Lower leg skin (tissue), 4 donors: Measurements from ENCODE around the gene KHDC4. TPM values are rescaled to one million over a fixed set of nuclear protein-coding genes. Genes with fewer than 3 reads are reported as not detected.
"Not testable (repeated sequence)": the region's sequence is repeated elsewhere in the genome, so short reads cannot be mapped to it uniquely, and the experiment has no call there.

Experiments
- DNase-seq, 2 donors: peaks; one replicate each; pipeline ENCODE4 v3.0.0-alpha.2; 2019; ENCODE audit warnings: low spot score in 2 of 2
- H3K4me3 ChIP-seq: fragments of 200-600 bp; sonication (generic); 2 replicates; pipeline ENCODE4 v1.5.1; 2017; ENCODE audit warnings: mild to moderate bottlenecking, low read depth; ENCODE audit not compliant: poor library complexity, severe bottlenecking
- CTCF ChIP-seq, 3 donors: fragments of 450-650 bp; IDR thresholded peaks; one replicate each; pipeline ENCODE4 v1.5.1; 2016; ENCODE audit warnings: antibody characterized with exemption in 3 of 3, mild to moderate bottlenecking in 3 of 3, moderate library complexity in 2 of 3
- POLR2A ChIP-seq, 2 donors: fragments of 450-650 bp; IDR thresholded peaks; one replicate each; pipeline ENCODE4 v1.6.1; 2016 to 2017; ENCODE audit warnings: antibody characterized with exemption in 2 of 2, mild to moderate bottlenecking in 1 of 2, moderate library complexity in 1 of 2
- WGBS, 2 donors: methylation state at CpG; one replicate each; pipeline ENCODE4 v1.1.5; 2018; 5-methylcytosine and 5-hydroxymethylcytosine counted together
- intact Hi-C: fragments of 100-400 bp; cut with DNase I; formaldehyde crosslinking; loops from one replicate; pipeline ENCODE4 v1.15.0; 2023; ENCODE audit warnings: low total_unique reads
- total RNA-seq, 4 donors: library from RNA; depleted of rRNA; stranded (reverse); fragments of >200 nt; gene quantifications; one replicate each; pipeline ENCODE4 v1.1.0, GENCODE V29; 2016

Gene KHDC4
- total RNA-seq, 4 donors from 2014 or later: 32.7 to 96.0 (median 45.5) TPM

DNA sequence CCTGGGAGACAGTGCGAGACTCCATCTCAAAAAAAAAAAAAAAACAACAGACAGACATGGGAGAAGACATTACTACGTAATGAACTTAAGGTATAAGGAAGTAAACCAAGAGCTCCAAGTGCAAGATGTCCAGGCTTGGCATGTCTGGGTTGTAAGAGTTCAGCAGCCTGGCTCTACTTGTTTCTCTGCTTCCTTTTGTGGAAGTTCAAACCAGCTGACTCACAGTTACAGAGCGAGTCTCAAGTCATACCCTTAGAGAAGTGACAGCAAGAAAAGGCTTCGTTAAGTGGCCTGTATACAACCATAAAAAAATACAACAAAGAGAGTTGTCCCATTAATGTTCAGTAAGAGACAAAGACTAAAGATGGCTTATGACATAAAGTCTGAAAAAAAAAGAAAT is 24.3 kb downstream of the KHDC4 start:
- no peak overlapping the region for H3K4me3 ChIP-seq
- TF ChIP-seq POLR2A (IDR thresholded peaks at IDR 0.05) (no peak), CTCF (IDR thresholded peaks at IDR 0.05) (no peak)
- DNase-seq: peak; percentile 40 to 59
- WGBS, 2 donors: 53 to 65% methylated on average over 4 of the region's 4 CpGs
- intact Hi-C loops: no loop called here

DNA sequence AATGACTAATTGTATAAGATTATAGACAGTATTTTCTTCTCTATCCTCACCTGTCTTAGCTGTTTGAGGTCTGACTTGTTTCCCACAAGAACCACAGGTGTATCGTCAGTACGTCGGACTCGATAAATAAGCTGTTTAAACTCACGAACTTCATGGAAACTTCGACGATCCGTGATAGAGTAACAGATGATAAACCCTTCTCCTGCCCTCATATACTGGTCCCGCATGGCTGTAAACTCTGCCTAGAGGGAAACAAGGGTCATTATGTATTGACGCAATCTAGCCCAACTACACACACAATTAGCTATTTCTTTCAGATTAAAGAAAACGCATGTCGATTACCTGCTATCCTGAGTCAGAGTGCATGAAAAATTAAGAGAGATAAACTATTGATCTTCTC is 30.0 kb downstream of the KHDC4 start:
- H3K4me3 ChIP-seq: no peak overlapping the region
- DNase-seq: no peak
- 95 to 96% methylated on average over 12 of the region's 12 CpGs for WGBS, 2 donors
- intact Hi-C loops: no loop called here
- TF ChIP-seq CTCF (IDR thresholded peaks at IDR 0.05): no peak
- TF ChIP-seq POLR2A (IDR thresholded peaks at IDR 0.05): no peak

- WGBS, 2 donors: 89 to 92% methylated on average over 4 of the region's 4 CpGs
- DNase-seq: no peak
- TF ChIP-seq POLR2A (IDR thresholded peaks at IDR 0.05): no peak
- no peak for TF ChIP-seq CTCF (IDR thresholded peaks at IDR 0.05)
- intact Hi-C loops: loop anchor here (2.0 kb wide), 1 partner anchor 561 kb away; no protein-coding TSS in a partner anchor
- no peak overlapping the region for H3K4me3 ChIP-seq
Measured at GRCh38 chr1:155900161-155900560, 34.1 kb downstream of the KHDC4 start.

DNA sequence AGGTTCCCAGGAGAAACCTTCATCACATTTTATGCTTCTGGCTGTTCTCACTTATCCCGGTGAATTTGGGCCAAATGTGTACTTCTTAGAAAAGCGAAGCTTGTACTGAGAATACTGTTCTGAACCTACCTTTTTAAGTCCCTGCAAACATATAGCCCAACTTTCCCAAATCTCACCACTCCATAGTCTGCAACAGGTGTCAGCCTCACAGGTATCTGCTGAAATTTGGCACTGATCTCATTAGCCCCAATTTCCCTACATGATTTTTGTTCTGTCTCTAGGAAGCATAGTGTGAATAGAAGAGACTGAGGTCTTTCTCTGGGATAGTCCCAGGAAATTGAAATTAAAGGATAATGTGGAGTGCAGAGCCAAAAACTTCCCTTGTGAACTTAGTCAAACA is 34.5 kb downstream of the KHDC4 start:
- intact Hi-C loops: loop anchor here (2.0 kb wide), 1 partner anchor 561 kb away; no protein-coding TSS in a partner anchor
- TF ChIP-seq POLR2A (IDR thresholded peaks at IDR 0.05) (no peak), CTCF (IDR thresholded peaks at IDR 0.05) (no peak)
- H3K4me3 ChIP-seq: no peak overlapping the region
- DNase-seq: no peak
- 94 to 95% methylated on average over 2 of the region's 2 CpGs for WGBS, 2 donors

DNA sequence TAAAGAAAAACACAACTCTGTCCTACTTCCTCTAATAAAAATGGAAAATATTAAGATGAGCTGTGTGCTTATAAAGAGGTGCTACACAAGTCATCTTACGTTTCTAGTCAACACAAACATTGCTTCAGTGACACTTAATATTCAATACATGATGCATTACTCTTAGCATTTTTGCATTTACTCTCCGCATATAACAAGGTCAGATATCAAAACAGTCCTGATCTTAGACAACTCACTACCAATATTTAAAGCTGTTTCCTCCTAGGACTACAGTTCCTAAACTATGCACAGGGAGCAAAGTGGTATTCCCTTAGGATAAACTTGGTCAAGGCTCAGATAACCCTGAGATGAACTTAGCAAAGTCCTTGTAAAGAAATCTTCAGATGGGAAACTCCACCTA is 35.3 kb downstream of the KHDC4 start:
- TF ChIP-seq CTCF (IDR thresholded peaks at IDR 0.05): no peak
- TF ChIP-seq POLR2A (IDR thresholded peaks at IDR 0.05): no peak
- 84 to 85% methylated on average over 2 of the region's 2 CpGs for WGBS, 2 donors
- H3K4me3 ChIP-seq: no peak overlapping the region
- no peak for DNase-seq
- intact Hi-C loops: no loop called here

GRCh38 chr1:155897746-155898145 is 36.5 kb downstream of the KHDC4 start:
- intact Hi-C loops: no loop called here
- WGBS, 2 donors: 79 to 81% methylated on average over 1 of the region's 1 CpG
- no peak for DNase-seq
- H3K4me3 ChIP-seq: no peak overlapping the region
- TF ChIP-seq CTCF (IDR thresholded peaks at IDR 0.05): no peak
- TF ChIP-seq POLR2A (IDR thresholded peaks at IDR 0.05): no peak

DNA sequence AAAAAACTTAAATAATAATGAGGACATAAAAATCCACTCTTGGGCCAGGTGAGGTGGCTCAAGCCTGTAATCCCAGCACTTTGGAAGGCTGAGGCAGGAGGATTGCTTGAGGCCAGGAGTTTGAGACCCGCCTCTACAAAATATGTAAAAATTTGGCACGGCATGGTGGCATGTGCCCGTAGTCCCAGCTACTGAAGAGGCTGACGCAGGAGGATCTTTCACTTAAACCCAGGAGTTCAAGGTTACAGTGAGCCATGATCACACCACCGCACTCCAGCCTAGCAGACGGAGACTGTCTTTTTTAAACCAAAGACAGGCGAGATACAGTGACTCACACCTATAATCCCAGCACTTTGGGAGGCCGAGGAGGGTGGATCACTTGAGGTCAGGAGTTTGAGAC is 37.7 kb downstream of the KHDC4 start:
- intact Hi-C loops: not testable (repeated sequence)

DNA sequence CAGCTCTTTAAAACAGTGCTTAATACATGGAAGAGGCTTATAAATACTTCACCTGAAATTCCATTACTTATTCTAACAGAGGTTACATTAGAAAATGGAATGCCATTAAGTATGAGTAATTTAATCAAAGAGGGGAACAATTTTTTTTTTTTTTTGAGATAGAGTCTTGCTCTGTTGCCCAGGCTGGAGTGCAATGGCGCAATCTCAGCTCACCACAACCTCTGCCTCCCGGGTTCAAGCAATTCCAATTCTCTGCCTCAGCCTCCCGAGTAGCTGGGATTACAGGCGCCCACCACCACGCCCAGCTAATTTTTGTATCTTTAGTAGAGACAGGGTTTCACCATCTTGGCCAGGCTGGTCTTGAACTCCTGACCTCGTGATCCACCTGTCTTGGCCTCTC is 38.6 kb downstream of the KHDC4 start:
- intact Hi-C loops, H3K4me3 ChIP-seq: not testable (repeated sequence)
- DNase-seq: peak in 1 of 2 donors; percentile 25
- 96% methylated on average over 6 of the region's 6 CpGs for WGBS, 2 donors

More for the DNA sequence above, 37.7 kb downstream of the KHDC4 start:
- DNase-seq: peak in 1 of 2 donors; percentile 31
- 75 to 88% methylated on average over 8 of the region's 8 CpGs for WGBS, 2 donors
- H3K4me3 ChIP-seq: not testable (repeated sequence)
